ENCODE results near the gene CLCN6. TPM values are rescaled to one million over a fixed set of nuclear protein-coding genes. Genes with fewer than 3 reads are reported as not detected.
"Not testable (repeated sequence)": the region's sequence is repeated elsewhere in the genome, so short reads cannot be mapped to it uniquely, and the experiment has no call there.

CLCN6 gene
- polyA plus RNA-seq, 4 donors: 9.2 to 20.9 (median 12.1) TPM

GRCh38 chr1:11802973-11803885, 2.8 kb upstream of the CLCN6 start:
- Histone ChIP-seq H3K27me3 (ENCODE audit: control insufficient read depth in 3 of 3, insufficient read depth in 3 of 3, low read length in 3 of 3) (no peaks in the 10 kb centered on the region), H3K9me3 (ENCODE audit: control insufficient read depth in 2 of 2, insufficient read depth in 1 of 2, low read depth in 1 of 2, low read length in 1 of 2) (no peaks in the 10 kb centered on the region), H3K4me3 (ENCODE audit: low read depth in 1 of 3, low read length in 3 of 3) (peak overlapping the region; percentile 35 to 58 (median 36)), H3K36me3 (ENCODE audit: control insufficient read depth in 3 of 3, insufficient read depth in 2 of 3, low read depth in 1 of 3, low read length in 3 of 3) (peaks cover 0 to 31% (median 19%) of the 10 kb centered on the region in 3 donors), H3K27ac (ENCODE audit: low read depth in 1 of 3, low read length in 2 of 3) (peak overlapping the region; percentile 42 to 88 (median 68)), H3K4me1 (ENCODE audit: control insufficient read depth in 3 of 3, insufficient read depth in 2 of 3, low read depth in 1 of 3, low read length in 2 of 3) (peaks cover 2 to 39% (median 6%) of the 10 kb centered on the region in 3 donors)
- DNase-seq (peak; percentile 83 to 90), FAIRE-seq (no peak)
- 13 to 25% (median 22%) methylated on average over 28 of the region's 28 CpGs for WGBS, 3 donors

GRCh38 chr1:11803924-11804665, 1.9 kb upstream of the CLCN6 start:
- not testable (repeated sequence) for FAIRE-seq; H3K27me3 ChIP-seq (ENCODE audit: control insufficient read depth in 3 of 3, insufficient read depth in 3 of 3, low read length in 3 of 3); DNase-seq; H3K9me3 ChIP-seq (ENCODE audit: control insufficient read depth in 2 of 2, insufficient read depth in 1 of 2, low read depth in 1 of 2, low read length in 1 of 2)
- 56 to 72% (median 68%) methylated on average over 9 of the region's 9 CpGs for WGBS, 3 donors
- H3K4me3 ChIP-seq (ENCODE audit: low read depth in 1 of 3, low read length in 3 of 3): peak overlapping the region in 2 of 3 donors; percentile 68 to 75
- H3K27ac ChIP-seq (ENCODE audit: low read depth in 1 of 3, low read length in 2 of 3): peak overlapping the region; percentile 90 to 98 (median 92)
- H3K36me3 ChIP-seq (ENCODE audit: control insufficient read depth in 3 of 3, insufficient read depth in 2 of 3, low read depth in 1 of 3, low read length in 3 of 3): peaks cover 0 to 29% (median 19%) of the 10 kb centered on the region in 3 donors
- H3K4me1 ChIP-seq (ENCODE audit: control insufficient read depth in 3 of 3, insufficient read depth in 2 of 3, low read depth in 1 of 3, low read length in 2 of 3): peaks cover 2 to 39% (median 6%) of the 10 kb centered on the region in 3 donors

GRCh38 chr1:11804666-11805421, 1.1 kb upstream of the CLCN6 start:
- H3K4me3 ChIP-seq (ENCODE audit: low read depth in 1 of 3, low read length in 3 of 3): peak overlapping the region; percentile 62 to 75 (median 68)
- peaks cover 2 to 39% (median 6%) of the 10 kb centered on the region in 3 donors for H3K4me1 ChIP-seq (ENCODE audit: control insufficient read depth in 3 of 3, insufficient read depth in 2 of 3, low read depth in 1 of 3, low read length in 2 of 3)
- H3K36me3 ChIP-seq (ENCODE audit: control insufficient read depth in 3 of 3, insufficient read depth in 2 of 3, low read depth in 1 of 3, low read length in 3 of 3): peaks cover 0 to 26% (median 16%) of the 10 kb centered on the region in 3 donors
- peak overlapping the region; percentile 90 to 98 (median 92) for H3K27ac ChIP-seq (ENCODE audit: low read depth in 1 of 3, low read length in 2 of 3)
- no peaks in the 10 kb centered on the region for H3K27me3 ChIP-seq (ENCODE audit: control insufficient read depth in 3 of 3, insufficient read depth in 3 of 3, low read length in 3 of 3)
- no peaks in the 10 kb centered on the region for H3K9me3 ChIP-seq (ENCODE audit: control insufficient read depth in 2 of 2, insufficient read depth in 1 of 2, low read depth in 1 of 2, low read length in 1 of 2)
- FAIRE-seq (no peak), DNase-seq (peak; percentile 70 to 80)
- 2 to 7% (median 4%) methylated on average over 17 of the region's 17 CpGs for WGBS, 3 donors

GRCh38 chr1:11806307-11806936, 431 bp downstream of the CLCN6 start:
- Histone ChIP-seq H3K36me3 (ENCODE audit: control insufficient read depth in 3 of 3, insufficient read depth in 2 of 3, low read depth in 1 of 3, low read length in 3 of 3) (peaks cover 0 to 21% (median 7%) of the 10 kb centered on the region in 3 donors), H3K9me3 (ENCODE audit: control insufficient read depth in 2 of 2, insufficient read depth in 1 of 2, low read depth in 1 of 2, low read length in 1 of 2) (no peaks in the 10 kb centered on the region), H3K4me1 (ENCODE audit: control insufficient read depth in 3 of 3, insufficient read depth in 2 of 3, low read depth in 1 of 3, low read length in 2 of 3) (peaks cover 2 to 39% (median 6%) of the 10 kb centered on the region in 3 donors), H3K27me3 (ENCODE audit: control insufficient read depth in 3 of 3, insufficient read depth in 3 of 3, low read length in 3 of 3) (no peaks in the 10 kb centered on the region), H3K27ac (ENCODE audit: low read depth in 1 of 3, low read length in 2 of 3) (peak overlapping the region; percentile 85 to 98 (median 91)), H3K4me3 (ENCODE audit: low read depth in 1 of 3, low read length in 3 of 3) (peak overlapping the region; percentile 59 to 82 (median 68))
- FAIRE-seq: no peak
- WGBS, 3 donors: 0 to 1% (median 1%) methylated on average over 19 to 20 of the region's 20 CpGs
- peak in 1 of 2 donors; percentile 58 for DNase-seq

GRCh38 chr1:11807133-11807532, 1.1 kb downstream of the CLCN6 start:
- Histone ChIP-seq H3K4me1 (ENCODE audit: control insufficient read depth in 3 of 3, insufficient read depth in 2 of 3, low read depth in 1 of 3, low read length in 2 of 3) (peaks cover 2 to 35% (median 6%) of the 10 kb centered on the region in 3 donors), H3K27ac (ENCODE audit: low read depth in 1 of 3, low read length in 2 of 3) (peak overlapping the region; percentile 85 to 98 (median 91)), H3K4me3 (ENCODE audit: low read depth in 1 of 3, low read length in 3 of 3) (peak overlapping the region in 2 of 3 donors; percentile 68 to 82), H3K36me3 (ENCODE audit: control insufficient read depth in 3 of 3, insufficient read depth in 2 of 3, low read depth in 1 of 3, low read length in 3 of 3) (peaks cover 2 to 25% (median 7%) of the 10 kb centered on the region in 3 donors), H3K27me3 (ENCODE audit: control insufficient read depth in 3 of 3, insufficient read depth in 3 of 3, low read length in 3 of 3) (no peaks in the 10 kb centered on the region), H3K9me3 (ENCODE audit: control insufficient read depth in 2 of 2, insufficient read depth in 1 of 2, low read depth in 1 of 2, low read length in 1 of 2) (no peaks in the 10 kb centered on the region)
- 5 to 45% (median 23%) methylated on average over 2 of the region's 2 CpGs for WGBS, 3 donors
- peak; percentile 42 to 54 for DNase-seq
- FAIRE-seq: no peak

- H3K36me3 ChIP-seq (ENCODE audit: control insufficient read depth in 3 of 3, insufficient read depth in 2 of 3, low read depth in 1 of 3, low read length in 3 of 3): peaks cover 7 to 56% (median 17%) of the 10 kb centered on the region in 3 donors
- FAIRE-seq: no peak
Observed at GRCh38 chr1:11813021-11813420, 7.0 kb downstream of the CLCN6 start.

GRCh38 chr1:11817192-11817591, 11.2 kb downstream of the CLCN6 start:
- DNase-seq: peak in 1 of 2 donors; percentile 77
- no peak overlapping the region for H3K4me3 ChIP-seq (ENCODE audit: low read depth in 1 of 3, low read length in 3 of 3)

More at GRCh38 chr1:11813021-11813420, 7.0 kb downstream of the CLCN6 start:
- Histone ChIP-seq H3K4me3 (ENCODE audit: low read depth in 1 of 3, low read length in 3 of 3) (no peak overlapping the region), H3K9me3 (ENCODE audit: control insufficient read depth in 2 of 2, insufficient read depth in 1 of 2, low read depth in 1 of 2, low read length in 1 of 2) (no peaks in the 10 kb centered on the region), H3K27ac (ENCODE audit: low read depth in 1 of 3, low read length in 2 of 3) (no peak overlapping the region), H3K27me3 (ENCODE audit: control insufficient read depth in 3 of 3, insufficient read depth in 3 of 3, low read length in 3 of 3) (no peaks in the 10 kb centered on the region), H3K4me1 (ENCODE audit: control insufficient read depth in 3 of 3, insufficient read depth in 2 of 3, low read depth in 1 of 3, low read length in 2 of 3) (peaks cover 0 to 2% (median 0%) of the 10 kb centered on the region in 3 donors)
- 84 to 92% (median 90%) methylated on average over 5 of the region's 5 CpGs for WGBS, 3 donors
- no peak for DNase-seq

More at GRCh38 chr1:11817192-11817591, 11.2 kb downstream of the CLCN6 start:
- Histone ChIP-seq H3K9me3 (ENCODE audit: control insufficient read depth in 2 of 2, insufficient read depth in 1 of 2, low read depth in 1 of 2, low read length in 1 of 2) (no peaks in the 10 kb centered on the region), H3K36me3 (ENCODE audit: control insufficient read depth in 3 of 3, insufficient read depth in 2 of 3, low read depth in 1 of 3, low read length in 3 of 3) (peaks cover 4 to 46% (median 17%) of the 10 kb centered on the region in 3 donors), H3K27me3 (ENCODE audit: control insufficient read depth in 3 of 3, insufficient read depth in 3 of 3, low read length in 3 of 3) (no peaks in the 10 kb centered on the region), H3K4me1 (ENCODE audit: control insufficient read depth in 3 of 3, insufficient read depth in 2 of 3, low read depth in 1 of 3, low read length in 2 of 3) (peaks cover 0 to 2% (median 0%) of the 10 kb centered on the region in 3 donors), H3K27ac (ENCODE audit: low read depth in 1 of 3, low read length in 2 of 3) (no peak overlapping the region)
- no peak for FAIRE-seq
- WGBS, 3 donors: 25 to 74% (median 50%) methylated on average over 12 of the region's 12 CpGs

All from small intestine (tissue), 7 donors.